ENCODE results near the gene MED27.

The MED27 gene

DNA sequence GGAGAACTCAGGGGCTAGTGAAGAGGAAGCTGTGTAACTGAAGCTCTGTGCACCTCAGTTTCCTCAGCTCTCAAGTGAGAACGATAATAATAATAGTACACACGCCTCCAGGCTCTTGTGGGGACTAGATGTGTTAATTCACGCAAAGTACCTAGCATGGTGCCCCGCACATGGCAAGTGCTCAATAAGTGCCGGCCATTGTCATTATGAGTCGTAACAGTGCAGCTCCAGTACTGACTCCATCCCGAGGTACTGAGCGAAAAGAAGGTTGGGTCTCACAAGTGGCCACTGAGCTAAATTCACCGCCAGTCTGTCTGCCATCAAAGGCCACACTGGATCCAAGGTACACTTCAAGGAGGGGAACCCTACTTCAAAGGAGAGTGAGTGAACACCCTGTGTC, 40.4 kb downstream of the MED27 start:
- TF ChIP-seq, protein P1, sequence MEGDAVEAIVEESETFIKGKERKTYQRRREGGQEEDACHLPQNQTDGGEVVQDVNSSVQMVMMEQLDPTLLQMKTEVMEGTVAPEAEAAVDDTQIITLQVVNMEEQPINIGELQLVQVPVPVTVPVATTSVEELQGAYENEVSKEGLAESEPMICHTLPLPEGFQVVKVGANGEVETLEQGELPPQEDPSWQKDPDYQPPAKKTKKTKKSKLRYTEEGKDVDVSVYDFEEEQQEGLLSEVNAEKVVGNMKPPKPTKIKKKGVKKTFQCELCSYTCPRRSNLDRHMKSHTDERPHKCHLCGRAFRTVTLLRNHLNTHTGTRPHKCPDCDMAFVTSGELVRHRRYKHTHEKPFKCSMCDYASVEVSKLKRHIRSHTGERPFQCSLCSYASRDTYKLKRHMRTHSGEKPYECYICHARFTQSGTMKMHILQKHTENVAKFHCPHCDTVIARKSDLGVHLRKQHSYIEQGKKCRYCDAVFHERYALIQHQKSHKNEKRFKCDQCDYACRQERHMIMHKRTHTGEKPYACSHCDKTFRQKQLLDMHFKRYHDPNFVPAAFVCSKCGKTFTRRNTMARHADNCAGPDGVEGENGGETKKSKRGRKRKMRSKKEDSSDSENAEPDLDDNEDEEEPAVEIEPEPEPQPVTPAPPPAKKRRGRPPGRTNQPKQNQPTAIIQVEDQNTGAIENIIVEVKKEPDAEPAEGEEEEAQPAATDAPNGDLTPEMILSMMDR (IDR thresholded peaks at IDR 0.05; ENCODE audit: low read length, missing control alignments): no peak
- DNase-seq (ENCODE audit: low read depth): no peak

DNA sequence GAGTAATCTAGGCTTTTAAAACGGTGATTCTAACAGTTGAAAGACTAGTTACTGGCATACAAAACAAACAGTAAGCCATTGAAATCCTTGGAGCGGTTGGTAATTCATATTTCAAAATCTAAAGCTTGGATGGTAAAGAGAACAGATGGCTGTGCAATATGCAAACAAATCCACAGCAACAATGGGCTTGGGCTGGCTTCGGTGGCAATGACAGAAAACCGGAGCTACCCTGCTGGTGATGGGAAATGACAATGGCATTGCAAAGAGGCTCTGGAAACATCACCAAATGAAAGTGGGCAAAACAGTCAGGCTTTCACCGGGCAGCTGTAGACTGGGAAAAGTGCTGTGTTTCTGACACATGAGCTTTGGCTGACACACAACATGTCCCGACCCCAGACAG, 42.2 kb downstream of the MED27 start:
- TF ChIP-seq, protein P1 (IDR thresholded peaks at IDR 0.05; ENCODE audit: low read length, missing control alignments): no peak
- no peak overlapping the region for H3K4me3 ChIP-seq (replicated peaks; ENCODE audit: low read depth, low read length)
- no peak for DNase-seq (ENCODE audit: low read depth)

More for the DNA sequence above, 40.4 kb downstream of the MED27 start:
- H3K4me3 ChIP-seq (replicated peaks; ENCODE audit: low read depth, low read length): no peak overlapping the region

GRCh38 chr9:132036521-132036920, 43.1 kb downstream of the MED27 start:
- H3K4me3 ChIP-seq (replicated peaks; ENCODE audit: low read depth, low read length): no peak overlapping the region
- no peak for DNase-seq (ENCODE audit: low read depth)
- TF ChIP-seq, protein P1 (IDR thresholded peaks at IDR 0.05; ENCODE audit: low read length, missing control alignments): no peak

DNA sequence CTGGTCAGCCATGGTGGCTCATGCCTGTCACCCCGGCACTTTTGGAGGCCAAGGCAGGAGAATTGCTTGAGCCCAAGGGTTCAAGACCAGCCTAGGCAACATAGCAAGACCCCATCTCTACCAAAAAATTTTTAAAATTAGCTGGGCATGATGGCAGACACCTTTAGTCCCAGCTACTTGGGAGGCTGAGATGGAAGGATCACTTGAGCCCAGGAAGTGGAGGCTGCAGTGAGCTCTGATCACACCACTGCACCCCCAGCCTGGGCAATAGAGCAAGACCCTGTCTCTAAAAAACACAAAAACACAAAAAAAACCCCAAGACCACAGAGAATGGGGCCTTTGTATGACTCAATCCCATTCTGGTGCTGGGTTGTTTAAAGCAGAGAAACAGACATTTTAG, 44.0 kb downstream of the MED27 start:
- no peak overlapping the region for H3K4me3 ChIP-seq (replicated peaks; ENCODE audit: low read depth, low read length)
- TF ChIP-seq, protein P1 (IDR thresholded peaks at IDR 0.05; ENCODE audit: low read length, missing control alignments): no peak
- no peak for DNase-seq (ENCODE audit: low read depth)

DNA sequence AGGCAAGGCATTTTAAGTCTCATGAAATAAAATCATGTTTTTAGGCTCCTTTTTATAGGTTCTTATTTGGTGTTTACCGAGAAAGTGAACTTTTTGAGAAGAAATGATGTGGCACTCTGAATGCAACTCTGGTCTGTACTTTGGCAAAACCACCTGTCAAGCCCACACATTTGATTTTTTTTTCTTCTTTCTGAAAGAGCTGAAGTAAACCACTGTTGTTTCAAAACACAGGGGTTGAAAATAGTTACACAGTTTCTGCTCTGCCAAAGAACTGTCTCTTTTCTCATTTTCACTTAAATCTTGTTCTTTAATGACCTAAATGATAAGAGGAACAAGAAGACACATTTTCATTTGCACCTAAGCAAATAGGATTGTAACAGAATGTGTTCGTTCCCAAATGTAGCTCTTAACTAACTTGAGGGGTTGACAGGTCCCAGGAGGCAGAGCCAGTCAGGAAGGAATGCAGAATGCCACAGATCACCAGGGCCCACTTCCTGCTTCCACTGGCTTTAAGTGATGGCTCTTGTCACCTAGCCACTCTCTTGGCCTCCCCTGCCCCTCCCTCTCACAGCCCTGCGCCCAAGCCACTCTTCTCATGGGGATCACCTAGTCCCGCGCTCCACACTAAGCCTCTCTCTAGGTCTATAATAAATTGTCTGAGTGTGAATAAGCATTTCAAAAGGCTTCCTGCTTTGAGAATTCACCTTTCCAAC, 47.3 kb downstream of the MED27 start:
- no peak overlapping the region for H3K4me3 ChIP-seq (replicated peaks; ENCODE audit: low read depth, low read length)
- DNase-seq (ENCODE audit: low read depth): no peak
- TF ChIP-seq, protein P1 (IDR thresholded peaks at IDR 0.05; ENCODE audit: low read length, missing control alignments): no peak

DNA sequence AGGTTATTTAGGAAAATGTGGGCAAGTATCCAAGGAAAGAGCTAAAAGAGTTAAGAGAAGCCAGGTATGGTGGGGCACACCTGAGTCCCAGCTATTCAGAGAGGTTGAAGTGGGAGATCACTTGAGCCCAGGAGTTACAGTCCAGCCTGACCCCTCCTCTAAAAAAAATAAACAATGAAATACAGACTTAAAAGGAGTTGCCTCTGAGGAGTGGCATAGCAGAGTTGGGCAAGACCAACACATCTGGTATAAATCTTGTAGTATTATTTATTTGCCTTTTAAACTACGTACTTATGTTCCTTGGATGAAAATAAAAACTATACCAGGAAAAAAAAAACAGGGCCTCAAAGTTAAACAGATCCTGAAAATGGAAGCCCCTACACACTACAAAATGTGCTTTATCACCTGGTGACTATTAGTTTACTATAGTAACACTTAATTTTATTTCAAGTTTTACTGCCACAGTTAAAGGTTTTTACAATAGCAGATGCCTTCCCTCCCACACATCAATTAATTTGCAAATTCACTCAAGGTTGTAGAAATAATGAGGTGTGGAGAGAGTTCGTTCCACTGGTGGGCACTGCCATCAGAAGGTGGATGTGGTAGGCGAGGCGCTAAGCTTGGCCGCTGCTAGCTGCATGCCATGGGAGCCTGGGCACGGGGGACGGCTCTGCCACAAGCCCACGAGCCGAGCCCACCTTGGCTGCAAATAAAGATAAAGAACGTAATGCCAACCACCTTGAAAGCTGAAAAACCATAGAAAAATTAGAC, 48.0 kb downstream of the MED27 start:
- no peak overlapping the region for H3K4me3 ChIP-seq (replicated peaks; ENCODE audit: low read depth, low read length)
- no peak for DNase-seq (ENCODE audit: low read depth)
- TF ChIP-seq, protein P1 (IDR thresholded peaks at IDR 0.05; ENCODE audit: low read length, missing control alignments): no peak

Data from fibroblast of pulmonary artery (primary cell).